ENCODE measurements around the gene SLC13A1. TPM values are rescaled to one million over a fixed set of nuclear protein-coding genes. Genes with fewer than 3 reads are reported as not detected.

The SLC13A1 gene
- total RNA-seq, 1 experiment from 2014 or later: not detected

- Histone ChIP-seq H3K4me3 (ENCODE audit: low read depth, low read length, poor library complexity, severe bottlenecking) (no peak overlapping the region), H3K36me3 (ENCODE audit: insufficient read depth, low read length, poor library complexity, severe bottlenecking) (no peaks in the 10 kb centered on the region), H3K27ac (ENCODE audit: low read depth, low read length, poor library complexity, severe bottlenecking) (no peak overlapping the region), H3K4me1 (ENCODE audit: insufficient read depth, low read length, poor library complexity, severe bottlenecking) (no peaks in the 10 kb centered on the region), H3K9me3 (ENCODE audit: low read depth, low read length, poor library complexity, severe bottlenecking) (no peaks in the 10 kb centered on the region), H3K27me3 (replicated peaks; ENCODE audit: insufficient read depth, low read depth, low read length, poor library complexity) (no peaks in the 10 kb centered on the region)
- CTCF ChIA-PET: no interaction called here
- no peak for DNase-seq (ENCODE audit: low spot score)
- TF ChIP-seq, protein P1, sequence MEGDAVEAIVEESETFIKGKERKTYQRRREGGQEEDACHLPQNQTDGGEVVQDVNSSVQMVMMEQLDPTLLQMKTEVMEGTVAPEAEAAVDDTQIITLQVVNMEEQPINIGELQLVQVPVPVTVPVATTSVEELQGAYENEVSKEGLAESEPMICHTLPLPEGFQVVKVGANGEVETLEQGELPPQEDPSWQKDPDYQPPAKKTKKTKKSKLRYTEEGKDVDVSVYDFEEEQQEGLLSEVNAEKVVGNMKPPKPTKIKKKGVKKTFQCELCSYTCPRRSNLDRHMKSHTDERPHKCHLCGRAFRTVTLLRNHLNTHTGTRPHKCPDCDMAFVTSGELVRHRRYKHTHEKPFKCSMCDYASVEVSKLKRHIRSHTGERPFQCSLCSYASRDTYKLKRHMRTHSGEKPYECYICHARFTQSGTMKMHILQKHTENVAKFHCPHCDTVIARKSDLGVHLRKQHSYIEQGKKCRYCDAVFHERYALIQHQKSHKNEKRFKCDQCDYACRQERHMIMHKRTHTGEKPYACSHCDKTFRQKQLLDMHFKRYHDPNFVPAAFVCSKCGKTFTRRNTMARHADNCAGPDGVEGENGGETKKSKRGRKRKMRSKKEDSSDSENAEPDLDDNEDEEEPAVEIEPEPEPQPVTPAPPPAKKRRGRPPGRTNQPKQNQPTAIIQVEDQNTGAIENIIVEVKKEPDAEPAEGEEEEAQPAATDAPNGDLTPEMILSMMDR (conservative IDR thresholded peaks at IDR 0.05; ENCODE audit: low read depth, low read length): no peak
- no peak for TF ChIP-seq EZH2 (IDR thresholded peaks at IDR 0.05; ENCODE audit: borderline replicate concordance, low read depth, low read length, poor library complexity, severe bottlenecking)
- no TSS peak for BruUV-seq (replicated peaks)
- intact Hi-C loops (cut with micrococcal nuclease; ENCODE audit: unreplicated experiment): no loop called here
- POLR2A ChIA-PET (ENCODE audit: low non-redundant PET): no interaction called here
These were observed 29.2 kb downstream of the SLC13A1 start for GRCh38 chr7:123170333-123171246.

GRCh38 chr7:123169065-123169464 is 30.7 kb downstream of the SLC13A1 start:
- Histone ChIP-seq H3K4me3 (ENCODE audit: low read depth, low read length, poor library complexity, severe bottlenecking) (no peak overlapping the region), H3K36me3 (ENCODE audit: insufficient read depth, low read length, poor library complexity, severe bottlenecking) (no peaks in the 10 kb centered on the region), H3K27ac (ENCODE audit: low read depth, low read length, poor library complexity, severe bottlenecking) (no peak overlapping the region), H3K27me3 (replicated peaks; ENCODE audit: insufficient read depth, low read depth, low read length, poor library complexity) (no peaks in the 10 kb centered on the region), H3K9me3 (ENCODE audit: low read depth, low read length, poor library complexity, severe bottlenecking) (no peaks in the 10 kb centered on the region), H3K4me1 (ENCODE audit: insufficient read depth, low read length, poor library complexity, severe bottlenecking) (no peaks in the 10 kb centered on the region)
- DNase-seq (ENCODE audit: low spot score): no peak
- POLR2A ChIA-PET (ENCODE audit: low non-redundant PET): no interaction called here
- TF ChIP-seq, protein P1 (conservative IDR thresholded peaks at IDR 0.05; ENCODE audit: low read depth, low read length): no peak
- TF ChIP-seq EZH2 (IDR thresholded peaks at IDR 0.05; ENCODE audit: borderline replicate concordance, low read depth, low read length, poor library complexity, severe bottlenecking): no peak
- BruUV-seq (replicated peaks): no TSS peak
- intact Hi-C loops (cut with micrococcal nuclease; ENCODE audit: unreplicated experiment): no loop called here
- CTCF ChIA-PET: no interaction called here

- Histone ChIP-seq H3K4me1 (ENCODE audit: insufficient read depth, low read length, poor library complexity, severe bottlenecking) (peaks cover 25% of the 10 kb centered on the region), H3K9me3 (ENCODE audit: low read depth, low read length, poor library complexity, severe bottlenecking) (no peaks in the 10 kb centered on the region), H3K4me3 (ENCODE audit: low read depth, low read length, poor library complexity, severe bottlenecking) (no peak overlapping the region), H3K27ac (ENCODE audit: low read depth, low read length, poor library complexity, severe bottlenecking) (no peak overlapping the region), H3K27me3 (replicated peaks; ENCODE audit: insufficient read depth, low read depth, low read length, poor library complexity) (no peaks in the 10 kb centered on the region), H3K36me3 (ENCODE audit: insufficient read depth, low read length, poor library complexity, severe bottlenecking) (no peaks in the 10 kb centered on the region)
- no TSS peak for BruUV-seq (replicated peaks)
- ChIA-PET CTCF (no interaction called here), POLR2A (ENCODE audit: low non-redundant PET) (no interaction called here)
- intact Hi-C loops (cut with micrococcal nuclease; ENCODE audit: unreplicated experiment): loop anchor here (10.0 kb wide), 2 partner anchors 603 to 1063 kb away; no protein-coding TSS in a partner anchor
- no peak for DNase-seq (ENCODE audit: low spot score)
- TF ChIP-seq EZH2 (IDR thresholded peaks at IDR 0.05; ENCODE audit: borderline replicate concordance, low read depth, low read length, poor library complexity, severe bottlenecking): no peak
- TF ChIP-seq, protein P1 (conservative IDR thresholded peaks at IDR 0.05; ENCODE audit: low read depth, low read length): no peak
These were observed 42.2 kb downstream of the SLC13A1 start for GRCh38 chr7:123157606-123158005.

Measured in A673 (cell line).